KMS-11 (cell line): ENCODE measurements around the gene SLC23A2.

Experiments
- H2AFZ ChIP-seq: fragments of 200-600 bp; sonication (generic); 2 replicates; pipeline ENCODE4 v1.6.1; 2016; ENCODE audit warnings: antibody characterized with exemption, mixed run types, low read depth
- H3K27ac ChIP-seq: fragments of 200-600 bp; sonication (generic); 2 replicates; pipeline ENCODE4 v1.6.1; 2016; ENCODE audit warnings: mild to moderate bottlenecking, mixed run types
- H3K27me3 ChIP-seq: fragments of 200-600 bp; sonication (generic); 2 replicates; pipeline ENCODE4 v1.6.1; 2017; ENCODE audit warnings: mild to moderate bottlenecking, low read depth, mixed run types, moderate library complexity; ENCODE audit not compliant: insufficient read depth
- H3K36me3 ChIP-seq: fragments of 200-600 bp; sonication (generic); 2 replicates; pipeline ENCODE4 v1.6.1; 2017; ENCODE audit warnings: mild to moderate bottlenecking, mixed run types; ENCODE audit not compliant: insufficient read depth
- H3K4me1 ChIP-seq: fragments of 200-600 bp; sonication (generic); 2 replicates; pipeline ENCODE4 v1.6.1; 2016; ENCODE audit warnings: mild to moderate bottlenecking, low read depth, mixed run types; ENCODE audit not compliant: poor library complexity, severe bottlenecking
- H3K4me2 ChIP-seq: fragments of 200-600 bp; sonication (generic); 2 replicates; pipeline ENCODE4 v1.7.0; 2016; ENCODE audit warnings: mild to moderate bottlenecking, mixed run types
- H3K4me3 ChIP-seq: fragments of 200-600 bp; sonication (generic); IDR thresholded peaks from 2 replicates; pipeline ENCODE4 v1.6.1; 2017; ENCODE audit warnings: low read depth, low read length, mixed read lengths; ENCODE audit not compliant: insufficient read depth
- H3K79me2 ChIP-seq: fragments of 200-600 bp; sonication (generic); 2 replicates; pipeline ENCODE4 v1.6.1; 2016; ENCODE audit warnings: low read depth, mixed run types; ENCODE audit not compliant: insufficient read depth
- H3K9ac ChIP-seq: fragments of 200-600 bp; sonication (generic); 2 replicates; pipeline ENCODE4 v1.6.1; 2016; ENCODE audit warnings: mild to moderate bottlenecking, mixed run types
- H4K20me1 ChIP-seq: fragments of 200-600 bp; sonication (generic); 2 replicates; pipeline ENCODE4 v1.6.1; 2016; ENCODE audit warnings: mild to moderate bottlenecking, mixed run types; ENCODE audit not compliant: insufficient read depth
- TF ChIP-seq, protein P1 (sequence below): fragments of 200-600 bp; sonication (generic); conservative IDR thresholded peaks from 2 replicates; pipeline ENCODE4 v1.6.1; 2017; ENCODE audit warnings: low read depth, mild to moderate bottlenecking, antibody characterized with exemption, low read length, moderate library complexity, mixed read lengths

Gene SLC23A2

DNA sequence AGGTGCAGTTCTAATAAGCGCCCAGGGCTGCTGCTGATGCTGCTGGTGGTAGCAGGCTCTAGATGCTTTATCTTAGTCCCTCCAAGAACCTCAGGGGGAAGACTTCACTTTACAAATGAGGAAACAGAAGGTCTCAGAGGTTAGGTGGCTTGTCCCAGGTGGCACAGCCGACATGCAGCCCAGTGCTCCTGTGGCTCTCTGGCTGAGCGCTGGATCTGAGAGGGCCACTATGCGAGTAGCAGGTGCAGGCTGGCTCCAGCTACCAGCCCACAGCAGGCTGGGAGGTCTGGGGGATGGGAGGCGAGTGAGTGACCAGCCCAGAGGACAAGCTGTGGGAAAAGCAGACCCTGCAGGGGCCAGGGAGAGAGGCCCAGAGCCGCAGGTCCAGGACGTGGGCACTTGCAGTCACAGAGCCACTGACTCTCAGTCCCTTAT lies 188.7 kb downstream of the SLC23A2 start:
- TF ChIP-seq, protein P1, sequence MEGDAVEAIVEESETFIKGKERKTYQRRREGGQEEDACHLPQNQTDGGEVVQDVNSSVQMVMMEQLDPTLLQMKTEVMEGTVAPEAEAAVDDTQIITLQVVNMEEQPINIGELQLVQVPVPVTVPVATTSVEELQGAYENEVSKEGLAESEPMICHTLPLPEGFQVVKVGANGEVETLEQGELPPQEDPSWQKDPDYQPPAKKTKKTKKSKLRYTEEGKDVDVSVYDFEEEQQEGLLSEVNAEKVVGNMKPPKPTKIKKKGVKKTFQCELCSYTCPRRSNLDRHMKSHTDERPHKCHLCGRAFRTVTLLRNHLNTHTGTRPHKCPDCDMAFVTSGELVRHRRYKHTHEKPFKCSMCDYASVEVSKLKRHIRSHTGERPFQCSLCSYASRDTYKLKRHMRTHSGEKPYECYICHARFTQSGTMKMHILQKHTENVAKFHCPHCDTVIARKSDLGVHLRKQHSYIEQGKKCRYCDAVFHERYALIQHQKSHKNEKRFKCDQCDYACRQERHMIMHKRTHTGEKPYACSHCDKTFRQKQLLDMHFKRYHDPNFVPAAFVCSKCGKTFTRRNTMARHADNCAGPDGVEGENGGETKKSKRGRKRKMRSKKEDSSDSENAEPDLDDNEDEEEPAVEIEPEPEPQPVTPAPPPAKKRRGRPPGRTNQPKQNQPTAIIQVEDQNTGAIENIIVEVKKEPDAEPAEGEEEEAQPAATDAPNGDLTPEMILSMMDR: no peak
- H3K27ac ChIP-seq: no peak overlapping the region
- H3K4me2 ChIP-seq: no peak overlapping the region
- no peak overlapping the region for H2AFZ ChIP-seq
- no peak overlapping the region for H3K9ac ChIP-seq
- H3K36me3 ChIP-seq: no peaks in the 10 kb centered on the region
- no peaks in the 10 kb centered on the region for H3K79me2 ChIP-seq
- H4K20me1 ChIP-seq: no peaks in the 10 kb centered on the region
- H3K27me3 ChIP-seq: no peaks in the 10 kb centered on the region
- H3K4me1 ChIP-seq: no peaks in the 10 kb centered on the region
- no peak overlapping the region for H3K4me3 ChIP-seq

DNA sequence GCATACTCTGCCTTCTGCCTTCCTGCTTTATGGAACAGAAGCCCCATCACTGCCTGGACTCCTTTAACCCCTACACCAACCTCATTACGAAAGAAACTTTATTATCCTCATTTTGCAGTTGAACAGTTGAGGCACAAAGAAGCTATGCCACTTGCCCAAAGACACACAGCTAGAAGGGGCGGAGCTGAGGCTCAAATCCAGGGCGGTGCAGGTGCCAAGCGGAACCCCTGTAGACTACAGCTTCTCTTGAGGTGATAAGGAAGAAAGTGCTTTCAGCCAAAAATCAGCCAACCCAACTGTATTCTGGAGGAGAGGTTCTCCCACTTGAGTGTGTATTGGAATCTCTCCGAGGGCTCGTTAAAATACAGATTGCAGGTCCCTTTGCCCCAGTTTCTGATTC lies 189.1 kb downstream of the SLC23A2 start:
- no peak overlapping the region for H3K4me2 ChIP-seq
- H3K27ac ChIP-seq: no peak overlapping the region
- H2AFZ ChIP-seq: no peak overlapping the region
- no peaks in the 10 kb centered on the region for H3K79me2 ChIP-seq
- no peak overlapping the region for H3K4me3 ChIP-seq
- TF ChIP-seq, protein P1: no peak
- no peaks in the 10 kb centered on the region for H3K27me3 ChIP-seq
- H4K20me1 ChIP-seq: no peaks in the 10 kb centered on the region
- H3K4me1 ChIP-seq: no peaks in the 10 kb centered on the region
- H3K36me3 ChIP-seq: no peaks in the 10 kb centered on the region
- no peak overlapping the region for H3K9ac ChIP-seq

DNA sequence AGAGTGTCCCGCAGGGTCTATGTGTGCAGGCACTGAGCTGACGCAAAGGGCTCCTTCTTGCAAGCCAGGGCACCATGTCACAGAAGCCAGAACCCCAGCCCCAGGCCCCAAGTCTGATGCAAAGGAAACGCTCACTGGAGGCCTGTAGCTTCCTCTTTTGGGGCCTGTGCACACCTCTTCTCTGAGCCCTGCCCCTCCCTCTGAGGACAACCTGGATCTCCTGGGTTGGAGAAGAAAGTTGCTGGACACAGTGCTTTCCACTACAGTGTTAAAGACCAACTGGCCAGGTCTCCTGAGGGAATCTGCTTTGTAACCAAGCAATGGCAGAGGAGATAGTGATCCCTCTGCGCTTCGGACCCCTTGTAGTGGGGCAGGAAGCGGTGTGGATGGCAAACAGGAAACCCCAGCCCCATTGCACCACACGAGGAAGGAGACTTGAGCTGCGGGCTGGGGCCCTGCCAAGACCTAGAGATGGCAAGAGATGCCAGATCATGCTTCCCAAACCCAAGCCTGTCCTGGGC lies 189.6 kb downstream of the SLC23A2 start:
- no peaks in the 10 kb centered on the region for H3K27me3 ChIP-seq
- H3K27ac ChIP-seq: no peak overlapping the region
- no peaks in the 10 kb centered on the region for H3K4me1 ChIP-seq
- H2AFZ ChIP-seq: no peak overlapping the region
- no peak overlapping the region for H3K4me2 ChIP-seq
- no peaks in the 10 kb centered on the region for H4K20me1 ChIP-seq
- no peaks in the 10 kb centered on the region for H3K79me2 ChIP-seq
- no peaks in the 10 kb centered on the region for H3K36me3 ChIP-seq
- no peak overlapping the region for H3K4me3 ChIP-seq
- no peak overlapping the region for H3K9ac ChIP-seq
- TF ChIP-seq, protein P1: no peak

DNA sequence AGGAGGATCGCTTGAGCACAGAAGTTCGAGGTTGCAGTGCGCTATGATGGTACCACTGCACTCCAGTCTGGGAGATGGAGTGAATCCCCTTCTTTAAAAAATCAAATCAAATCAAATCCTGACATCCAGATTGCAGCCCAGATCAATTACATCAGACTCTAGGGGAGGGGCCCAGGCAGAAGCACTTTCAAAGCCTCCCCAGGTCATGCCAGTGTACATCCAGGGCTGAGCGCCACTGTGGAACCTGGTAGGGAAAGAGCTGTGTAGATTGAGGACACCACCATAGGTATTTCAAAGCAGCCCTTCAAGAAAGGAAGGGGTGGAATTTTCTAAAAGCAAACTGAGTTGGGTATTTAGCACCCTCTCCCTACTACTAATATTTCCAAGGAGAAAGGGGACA lies 190.1 kb downstream of the SLC23A2 start:
- Histone ChIP-seq H3K27ac (no peak overlapping the region), H3K27me3 (no peaks in the 10 kb centered on the region), H3K79me2 (no peaks in the 10 kb centered on the region), H3K36me3 (no peaks in the 10 kb centered on the region), H3K4me1 (no peaks in the 10 kb centered on the region), H3K9ac (no peak overlapping the region), H3K4me2 (no peak overlapping the region), H3K4me3 (no peak overlapping the region), H2AFZ (no peak overlapping the region), H4K20me1 (no peaks in the 10 kb centered on the region)
- TF ChIP-seq, protein P1: no peak
